GM21825 (cell line): Measurements from ENCODE around the gene CLDN9.

Experiments used
- ATAC-seq: cut with Tn5 transposase; IDR thresholded peaks from one replicate; pipeline ENCODE4 v1.9.1; 2021; ENCODE audit warnings: mild to moderate bottlenecking, moderate library complexity; ENCODE audit not compliant: unreplicated experiment

Gene CLDN9

DNA sequence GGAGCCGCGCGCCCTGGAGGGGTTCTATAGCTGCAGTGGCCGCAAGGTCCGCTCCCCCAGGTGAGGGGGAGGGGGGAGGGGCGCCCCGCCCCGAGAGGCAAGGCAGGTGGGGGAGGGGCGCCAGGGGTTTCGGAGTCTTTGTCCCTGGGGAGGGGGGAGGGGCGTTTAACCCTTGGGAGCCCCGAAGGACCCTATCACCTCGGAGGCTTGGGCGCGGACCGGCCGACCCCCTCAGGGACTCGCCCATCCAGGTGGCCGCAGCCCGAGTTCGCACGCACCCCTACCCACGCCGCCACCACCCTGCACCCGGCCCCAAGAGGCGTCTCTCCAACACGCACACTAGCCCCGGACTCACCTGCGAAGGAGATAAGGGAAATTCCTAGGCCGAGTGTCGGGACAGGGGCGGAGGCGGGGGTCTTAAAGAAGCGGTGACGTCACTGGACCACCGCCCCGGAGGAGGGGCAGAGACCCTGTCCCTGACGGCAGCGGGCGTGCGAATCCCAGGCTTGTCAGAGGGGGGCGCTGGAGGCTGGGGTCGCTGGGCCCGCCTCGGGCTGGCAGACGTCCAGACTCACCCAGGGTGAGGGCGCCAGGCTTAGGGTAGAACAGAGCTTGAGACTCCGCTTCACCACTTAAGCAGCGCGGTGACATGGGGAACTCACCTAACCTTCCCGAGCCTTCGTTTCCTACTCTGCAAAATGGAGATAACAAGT, 5.2 kb downstream of the CLDN9 start, which contains the start of gene CLDN6:
Gene CLDN6, minus strand, starts transcription at position 390 of the 713 bp plus-strand sequence. CDS start 2,162 bp downstream, outside the sequence.
- no peak for ATAC-seq

DNA sequence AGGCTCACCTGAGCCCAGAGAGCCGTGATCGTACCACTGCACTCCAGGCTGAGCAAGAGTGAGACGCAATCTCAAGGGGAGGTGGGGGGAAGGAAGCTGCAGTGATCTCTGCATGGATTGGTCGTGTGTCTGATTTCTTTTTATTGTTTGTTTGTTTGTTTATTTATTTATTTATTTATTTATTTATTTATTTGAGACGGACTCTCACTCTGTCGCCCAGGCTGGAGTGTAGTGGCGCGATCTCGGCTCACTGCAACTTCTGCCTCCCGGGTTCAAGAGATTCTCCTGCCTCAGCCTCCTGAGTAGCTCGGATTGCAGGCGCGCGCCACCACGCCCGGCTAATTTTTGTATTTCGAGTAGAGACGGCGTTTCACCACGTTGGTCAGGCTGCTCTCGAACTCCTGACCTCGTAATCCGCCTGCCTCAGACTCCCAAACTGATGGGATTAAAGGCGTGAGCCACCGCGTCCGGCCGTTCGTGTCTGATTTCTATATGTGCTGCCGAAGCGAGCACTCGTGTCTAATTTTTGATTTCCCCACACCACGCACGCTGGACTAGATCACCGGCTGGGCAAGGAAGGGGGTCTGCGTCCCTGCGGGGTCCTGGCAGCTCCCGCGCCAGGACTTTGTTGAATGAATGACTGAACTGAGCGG, 7.0 kb downstream of the CLDN9 start:
- no peak for ATAC-seq

DNA sequence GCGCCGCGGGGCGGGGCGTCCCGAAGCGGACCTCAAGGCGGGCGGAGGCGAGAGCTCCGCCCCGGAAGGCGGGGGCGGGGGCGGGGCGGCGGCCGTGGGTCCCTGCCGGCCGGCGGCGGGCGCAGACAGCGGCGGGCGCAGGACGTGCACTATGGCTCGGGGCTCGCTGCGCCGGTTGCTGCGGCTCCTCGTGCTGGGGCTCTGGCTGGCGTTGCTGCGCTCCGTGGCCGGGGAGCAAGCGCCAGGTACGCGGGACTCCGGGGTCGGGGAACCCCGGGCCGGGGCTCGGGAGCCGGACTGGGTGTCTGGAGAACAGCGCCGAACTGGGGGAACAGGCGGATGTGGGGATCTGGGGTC, 7.5 kb downstream of the CLDN9 start, which contains the start of gene TNFRSF12A:
Gene TNFRSF12A, plus strand, starts transcription at position 122 of the 357 bp plus-strand sequence. Its CDS starts 30 bp downstream, at position 152.
- peak; percentile 27 for ATAC-seq

DNA sequence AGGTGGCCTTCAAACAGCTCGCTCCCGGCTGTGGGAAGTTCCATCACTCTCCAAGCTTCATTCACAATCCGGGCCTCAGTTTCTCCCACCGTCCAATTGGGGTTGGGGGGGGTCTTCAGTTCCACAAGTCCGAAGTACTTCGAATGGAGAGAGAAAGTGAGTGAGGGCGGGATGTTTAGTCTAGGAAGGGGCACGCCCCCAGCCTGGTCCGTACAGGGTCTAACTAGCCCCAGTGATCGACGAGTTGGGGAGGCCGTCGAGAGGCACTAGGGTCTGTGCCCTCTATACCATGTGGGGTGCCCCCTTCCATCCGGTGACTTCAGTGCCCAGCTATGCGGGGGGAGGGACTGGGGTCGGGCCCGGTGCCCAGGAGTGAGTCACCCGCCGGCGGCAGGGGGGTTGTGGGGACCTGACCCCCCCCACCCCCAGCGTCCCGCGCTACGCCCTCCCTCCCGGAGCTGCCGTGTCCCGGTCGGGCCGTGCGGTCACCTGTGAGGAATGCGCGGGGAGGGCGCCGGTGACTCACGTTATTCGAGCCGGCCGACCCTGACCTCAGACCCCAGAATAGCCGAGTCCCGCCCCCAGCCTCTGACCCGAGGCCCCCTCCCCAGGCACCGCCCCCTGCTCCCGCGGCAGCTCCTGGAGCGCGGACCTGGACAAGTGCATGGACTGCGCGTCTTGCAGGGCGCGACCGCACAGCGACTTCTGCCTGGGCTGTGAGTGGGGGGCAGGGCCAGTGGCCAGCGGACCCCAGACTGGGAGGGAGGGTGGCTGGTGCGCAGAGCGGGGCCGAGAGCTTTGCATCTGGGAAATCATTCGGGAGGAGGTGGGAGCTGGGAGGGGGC, 8.1 kb downstream of the CLDN9 start:
- no peak for ATAC-seq

DNA sequence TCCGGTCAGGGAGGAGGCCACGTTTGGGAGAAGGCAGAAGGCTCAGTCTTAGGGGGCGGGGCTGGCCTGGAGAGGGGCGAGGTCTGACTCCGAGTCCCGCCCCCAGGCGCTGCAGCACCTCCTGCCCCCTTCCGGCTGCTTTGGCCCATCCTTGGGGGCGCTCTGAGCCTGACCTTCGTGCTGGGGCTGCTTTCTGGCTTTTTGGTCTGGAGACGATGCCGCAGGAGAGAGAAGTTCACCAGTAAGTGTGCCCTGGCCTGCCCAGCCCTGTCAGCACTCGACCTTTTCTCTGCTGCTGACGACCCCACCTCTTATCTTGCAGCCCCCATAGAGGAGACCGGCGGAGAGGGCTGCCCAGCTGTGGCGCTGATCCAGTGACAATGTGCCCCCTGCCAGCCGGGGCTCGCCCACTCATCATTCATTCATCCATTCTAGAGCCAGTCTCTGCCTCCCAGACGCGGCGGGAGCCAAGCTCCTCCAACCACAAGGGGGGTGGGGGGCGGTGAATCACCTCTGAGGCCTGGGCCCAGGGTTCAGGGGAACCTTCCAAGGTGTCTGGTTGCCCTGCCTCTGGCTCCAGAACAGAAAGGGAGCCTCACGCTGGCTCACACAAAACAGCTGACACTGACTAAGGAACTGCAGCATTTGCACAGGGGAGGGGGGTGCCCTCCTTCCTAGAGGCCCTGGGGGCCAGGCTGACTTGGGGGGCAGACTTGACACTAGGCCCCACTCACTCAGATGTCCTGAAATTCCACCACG, 8.9 kb downstream of the CLDN9 start:
- ATAC-seq = no peak

DNA sequence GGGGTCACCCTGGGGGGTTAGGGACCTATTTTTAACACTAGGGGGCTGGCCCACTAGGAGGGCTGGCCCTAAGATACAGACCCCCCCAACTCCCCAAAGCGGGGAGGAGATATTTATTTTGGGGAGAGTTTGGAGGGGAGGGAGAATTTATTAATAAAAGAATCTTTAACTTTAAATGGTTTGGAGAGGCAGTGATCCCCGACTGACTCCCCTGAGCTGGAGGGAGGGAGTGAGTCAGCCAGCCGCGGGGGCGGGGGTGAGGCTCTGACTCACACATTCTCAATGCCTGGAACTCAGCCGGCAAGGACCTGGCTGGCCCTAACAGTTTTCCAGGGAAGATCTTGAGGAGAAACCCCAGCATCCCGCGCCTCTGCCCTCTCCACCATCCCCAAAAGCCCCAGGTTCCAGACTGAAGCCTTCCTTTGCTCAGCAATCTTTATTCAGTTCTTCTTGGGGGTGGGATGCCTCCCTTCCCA, 9.5 kb downstream of the CLDN9 start:
- no peak for ATAC-seq

DNA sequence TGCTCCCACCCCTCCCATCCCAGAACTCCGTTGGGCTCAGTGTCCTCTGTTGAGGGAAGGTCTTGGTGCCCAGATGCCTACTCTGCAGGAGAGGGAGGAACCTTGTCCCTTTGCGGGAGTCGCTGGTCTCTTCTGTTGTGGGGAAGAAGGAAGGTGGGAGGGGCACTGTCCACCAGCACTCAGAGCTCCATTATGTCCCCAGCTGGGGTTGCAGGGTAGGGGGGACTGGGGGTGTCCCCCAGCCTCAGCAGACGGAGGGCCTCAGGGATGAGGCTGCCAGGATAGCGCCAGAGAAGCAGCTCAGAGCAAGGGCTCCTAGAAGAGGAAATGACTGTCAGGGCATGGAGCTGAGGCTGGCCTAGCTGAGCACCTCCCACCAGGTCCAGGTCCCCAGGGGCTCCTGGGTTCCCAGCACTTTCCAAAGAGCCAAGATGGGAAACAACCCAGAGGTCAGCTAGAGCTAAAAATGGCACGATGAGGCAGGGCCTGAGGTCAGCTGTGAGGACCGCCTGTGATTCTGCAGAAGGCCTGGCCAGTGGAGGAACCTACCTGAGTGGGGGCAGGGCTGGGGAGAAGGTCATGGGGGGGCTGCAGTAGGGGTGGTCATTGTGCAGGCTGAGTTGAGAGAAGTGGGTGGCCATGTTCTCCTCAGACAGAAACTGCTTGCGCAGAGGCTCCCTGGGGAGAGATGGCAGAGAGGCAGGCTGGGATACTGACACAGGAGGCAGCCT, 10.1 kb downstream of the CLDN9 start:
- ATAC-seq = no peak

DNA sequence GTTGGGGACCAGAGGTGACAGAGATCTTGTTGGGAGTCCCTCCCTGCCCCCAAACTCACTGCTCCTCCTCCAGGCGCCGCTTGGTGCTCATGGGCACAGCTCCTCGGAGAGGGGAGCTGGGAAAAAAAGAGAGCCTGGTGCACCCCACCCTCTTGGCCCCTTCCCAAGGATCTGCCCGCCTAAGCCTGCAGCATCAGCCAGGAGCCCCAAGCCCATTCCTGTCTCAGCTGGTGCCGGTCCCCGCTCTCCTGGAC, 10.6 kb downstream of the CLDN9 start:
- ATAC-seq = no peak

DNA sequence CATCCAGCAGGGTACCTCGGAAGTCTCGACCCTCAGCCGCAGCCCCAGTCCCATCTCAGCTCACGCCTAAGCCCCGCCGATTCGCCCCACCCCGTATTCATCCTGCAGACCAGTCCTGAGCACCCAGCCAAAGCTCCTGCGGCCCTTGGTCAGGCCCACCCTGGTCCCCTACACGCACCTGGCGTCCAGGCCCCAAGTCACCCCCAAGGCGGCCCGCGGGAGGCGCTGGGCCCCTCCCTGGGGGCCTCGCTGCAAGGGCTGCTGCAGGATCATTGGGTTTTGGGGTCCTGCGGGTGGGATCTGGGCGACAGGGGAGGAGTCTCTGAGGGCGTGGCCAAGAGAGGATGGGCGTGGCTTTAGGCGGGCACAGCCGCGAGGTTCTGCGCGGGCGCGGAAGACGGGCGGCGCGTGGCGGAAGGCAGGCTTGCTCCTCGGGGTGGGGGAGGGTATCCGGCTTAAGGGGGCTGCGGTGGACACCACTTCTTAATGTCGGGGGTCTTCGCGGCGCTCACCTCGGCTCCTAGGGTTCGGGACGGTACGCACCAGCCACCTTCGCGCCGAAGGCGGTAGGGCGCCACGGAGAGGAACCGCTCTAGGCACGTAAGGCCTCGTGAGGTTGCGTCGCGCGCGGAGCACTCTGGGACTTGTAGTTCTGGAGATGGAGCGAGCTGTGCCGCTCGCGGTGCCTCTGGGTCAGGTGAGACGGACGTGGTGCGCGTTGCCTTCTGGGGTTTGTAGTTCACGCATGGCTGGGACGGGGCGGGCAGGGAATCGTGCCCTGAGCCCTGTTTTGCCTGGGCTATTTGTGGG, 11.2 kb downstream of the CLDN9 start, which contains the start of the genes HCFC1R1 and THOC6:
Gene HCFC1R1, minus strand, starts transcription at position 274 of the 810 bp plus-strand sequence. Its CDS starts 1 bp downstream, at position 273.
Gene THOC6, plus strand, starts transcription at position 367 of the 810 bp plus-strand sequence. Its CDS starts 292 bp downstream, at position 659.
- peak; percentile 56 for ATAC-seq

DNA sequence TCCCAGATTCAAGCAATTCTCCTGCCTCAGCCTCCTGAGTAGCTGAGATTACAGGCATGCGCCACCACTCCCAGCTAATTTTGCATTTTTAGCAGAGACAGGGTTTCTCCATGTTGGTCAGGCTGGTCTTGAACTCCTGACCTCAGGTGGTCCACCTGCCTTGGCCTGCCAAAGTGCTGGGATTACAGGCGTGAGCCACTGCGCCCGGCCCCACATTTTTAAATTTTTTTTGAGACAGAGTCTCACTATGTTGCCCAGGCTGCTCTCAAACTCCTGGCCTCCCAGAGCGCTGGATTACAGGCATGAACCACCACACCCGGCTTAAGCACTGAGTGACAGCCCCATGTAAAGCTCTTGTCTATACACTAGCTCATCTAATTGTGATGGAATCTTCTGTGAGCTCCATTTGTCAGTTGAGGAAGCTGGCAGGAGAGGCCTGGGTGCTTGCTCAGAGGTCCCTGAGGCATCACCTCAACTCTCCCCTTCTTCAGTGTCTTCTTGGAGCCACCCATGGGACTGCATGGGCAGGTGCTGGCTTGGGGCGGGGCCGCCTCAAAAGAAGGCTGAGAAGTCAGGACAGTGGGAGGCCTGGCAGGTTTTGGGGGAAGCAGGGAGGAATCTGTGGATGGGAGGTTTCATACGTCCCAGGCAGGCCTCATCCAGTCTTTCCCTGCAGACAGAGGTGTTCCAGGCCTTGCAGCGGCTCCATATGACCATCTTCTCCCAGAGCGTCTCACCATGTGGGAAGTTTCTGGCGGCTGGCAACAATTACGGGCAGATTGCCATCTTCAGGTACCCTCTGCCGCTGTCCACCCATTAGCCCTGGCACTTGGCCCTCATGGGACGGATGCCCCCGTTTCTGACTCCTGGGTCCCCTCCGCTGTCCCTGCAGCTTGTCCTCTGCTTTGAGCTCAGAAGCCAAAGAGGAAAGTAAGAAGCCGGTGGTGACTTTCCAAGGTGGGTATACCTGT, 12.6 kb downstream of the CLDN9 start:
- ATAC-seq = no peak

DNA sequence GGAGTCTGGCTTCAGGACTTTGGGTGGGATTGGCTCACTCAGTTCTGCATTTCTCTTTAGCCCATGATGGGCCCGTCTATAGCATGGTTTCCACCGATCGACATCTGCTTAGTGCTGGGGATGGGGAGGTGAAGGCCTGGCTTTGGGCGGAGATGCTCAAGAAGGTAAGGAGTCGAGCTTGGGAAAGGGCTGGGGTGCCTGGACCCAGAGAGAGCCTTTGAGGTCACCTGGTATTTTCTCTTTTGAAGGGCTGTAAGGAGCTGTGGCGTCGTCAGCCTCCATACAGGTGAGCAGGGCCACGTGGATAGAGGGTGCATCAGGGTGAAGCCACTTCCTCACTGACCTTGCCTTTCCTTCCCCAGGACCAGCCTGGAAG, 13.3 kb downstream of the CLDN9 start:
- ATAC-seq = no peak

DNA sequence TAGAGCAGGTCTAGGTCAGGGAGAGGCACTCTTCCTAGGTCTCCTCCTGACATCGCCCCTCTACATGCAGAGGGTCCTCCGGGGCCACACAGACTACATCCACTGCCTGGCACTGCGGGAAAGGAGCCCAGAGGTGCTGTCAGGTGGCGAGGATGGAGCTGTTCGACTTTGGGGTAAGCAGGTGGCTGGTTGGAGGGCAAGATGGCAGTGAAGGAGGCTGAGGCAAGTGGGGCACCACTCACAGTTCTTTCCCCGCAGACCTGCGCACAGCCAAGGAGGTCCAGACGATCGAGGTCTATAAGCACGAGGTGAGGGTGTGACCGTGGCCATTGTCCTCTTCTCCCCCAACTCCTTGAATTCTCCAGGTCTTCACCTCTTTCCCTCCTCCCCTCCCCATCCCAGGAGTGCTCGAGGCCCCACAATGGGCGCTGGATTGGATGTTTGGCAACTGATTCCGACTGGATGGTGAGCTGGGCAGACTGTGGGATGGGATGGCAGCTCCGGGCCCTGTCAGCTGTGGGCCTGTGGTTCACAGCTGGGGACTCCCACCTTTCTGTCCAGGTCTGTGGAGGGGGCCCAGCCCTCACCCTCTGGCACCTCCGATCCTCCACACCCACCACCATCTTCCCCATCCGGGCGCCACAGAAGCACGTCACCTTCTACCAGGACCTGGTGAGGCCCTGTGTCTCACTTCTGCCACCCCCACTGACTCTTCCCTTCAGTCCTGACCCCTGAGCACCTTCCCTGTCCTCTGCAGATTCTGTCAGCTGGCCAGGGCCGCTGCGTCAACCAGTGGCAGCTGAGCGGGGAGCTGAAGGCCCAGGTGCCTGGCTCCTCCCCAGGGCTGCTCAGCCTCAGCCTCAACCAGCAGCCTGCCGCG, 14.1 kb downstream of the CLDN9 start:
- no peak for ATAC-seq

DNA sequence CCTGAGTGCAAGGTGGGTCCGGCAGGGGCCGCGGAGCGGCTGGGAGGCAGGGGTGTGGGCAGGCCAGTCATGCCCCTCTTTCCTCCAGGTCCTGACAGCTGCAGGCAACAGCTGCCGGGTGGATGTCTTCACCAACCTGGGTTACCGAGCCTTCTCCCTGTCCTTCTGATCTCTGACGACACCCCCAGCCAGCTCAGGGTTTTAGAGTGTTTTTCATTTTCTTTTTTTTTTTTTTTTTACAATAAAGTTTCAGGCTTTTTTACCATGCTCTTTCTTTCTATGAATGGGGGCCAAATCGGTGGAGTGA, 14.7 kb downstream of the CLDN9 start:
- no peak for ATAC-seq

DNA sequence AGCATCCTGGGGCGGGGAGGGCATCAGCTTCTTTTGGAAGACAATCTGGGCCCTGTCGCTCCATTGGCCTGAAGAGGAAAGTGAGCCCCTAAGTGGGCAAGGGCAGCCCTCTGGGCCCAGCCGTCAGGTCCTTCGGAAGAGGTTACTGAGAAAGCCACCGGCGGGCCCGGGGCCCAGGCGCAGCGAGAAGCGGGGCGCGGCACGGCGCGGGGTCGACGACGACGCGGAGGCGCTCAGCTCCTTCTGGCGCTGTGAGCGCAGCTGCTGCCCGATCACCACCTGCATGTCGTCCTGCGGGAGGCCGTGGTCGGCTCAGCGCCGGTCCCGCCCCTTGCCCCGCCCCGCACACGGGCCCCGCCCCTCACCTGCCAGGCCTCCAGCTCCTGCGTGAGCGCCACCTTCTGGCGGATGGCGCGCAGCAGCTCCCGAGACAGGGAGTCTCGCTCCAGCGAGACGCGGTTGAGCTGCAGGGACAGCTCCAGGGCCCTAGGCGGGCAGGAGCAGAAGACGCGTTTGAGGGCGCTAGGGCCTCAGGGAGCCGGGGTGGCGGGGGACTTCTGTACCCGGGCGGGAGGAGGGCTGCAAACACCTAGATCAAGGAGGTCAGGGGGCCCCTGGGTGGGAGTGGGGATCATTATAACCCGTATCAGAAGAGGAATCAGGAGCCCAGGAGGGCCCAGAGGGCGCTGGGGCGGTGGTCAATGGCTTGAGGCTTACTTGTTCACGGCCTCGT, 15.4 kb downstream of the CLDN9 start:
- no peak for ATAC-seq

DNA sequence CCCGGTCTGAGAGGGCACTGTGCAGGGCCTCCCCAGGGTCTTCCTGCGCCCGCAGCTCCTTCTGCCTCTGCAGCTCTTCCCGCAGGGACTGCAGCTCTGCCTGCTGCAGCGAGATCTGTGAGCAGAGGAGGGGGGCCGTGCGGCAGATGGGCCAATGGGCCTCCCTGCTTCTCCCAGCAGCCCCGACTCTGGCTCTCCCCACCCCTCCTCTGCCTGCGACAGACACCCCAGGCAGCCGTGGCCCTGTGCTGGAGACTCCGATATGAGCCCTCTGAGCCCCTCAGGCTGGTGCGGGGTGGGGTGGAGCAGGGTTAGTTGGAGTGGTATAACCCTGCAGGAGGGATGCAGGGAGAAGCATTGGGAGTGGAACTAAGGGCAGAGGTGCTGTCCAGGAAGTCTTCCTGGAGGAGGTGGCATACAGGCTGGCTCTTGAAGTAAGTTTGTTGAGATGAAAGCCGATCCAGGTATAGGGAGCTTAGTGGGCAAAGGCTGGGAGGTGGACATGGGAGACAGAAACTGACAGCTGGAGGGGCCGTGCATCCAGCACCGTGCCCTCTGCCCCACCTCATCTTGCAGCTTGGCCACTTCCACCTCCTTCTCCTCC, 16.1 kb downstream of the CLDN9 start:
- no peak for ATAC-seq

DNA sequence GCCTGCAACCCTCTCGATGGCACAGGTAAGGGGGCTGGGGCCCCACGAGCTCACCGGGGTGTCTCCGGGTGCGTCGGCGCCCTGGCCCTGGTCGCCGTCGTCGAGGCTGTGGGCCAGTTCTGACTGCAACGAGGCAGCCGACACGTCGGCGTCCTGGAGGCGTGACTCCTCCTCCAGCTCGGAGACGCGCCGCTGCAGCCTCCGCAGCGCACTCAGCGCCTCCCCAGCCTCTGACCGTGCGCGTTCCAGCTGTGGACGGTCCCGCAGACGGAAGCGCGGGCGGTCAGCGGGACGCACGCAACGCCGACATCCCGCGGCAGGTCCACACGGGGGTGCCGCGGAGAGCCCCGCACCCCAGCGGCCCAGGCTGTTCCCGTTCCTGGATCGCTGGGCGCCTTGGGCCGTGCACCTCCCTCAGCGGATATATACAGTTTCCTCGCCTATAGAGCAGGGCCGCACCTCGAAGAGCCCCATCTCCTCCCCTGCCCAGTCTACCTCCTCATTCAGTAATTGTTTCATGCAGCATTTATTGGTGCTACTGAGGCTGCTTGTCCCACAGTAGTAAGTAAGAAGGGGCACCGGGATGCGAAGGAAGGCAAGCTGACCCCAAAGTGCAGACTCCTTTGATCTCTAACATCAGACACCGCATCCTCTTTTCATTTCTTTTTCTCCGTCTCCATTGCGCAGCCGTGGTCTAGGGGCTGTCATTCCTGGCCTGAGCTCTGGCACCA, 16.9 kb downstream of the CLDN9 start:
- no peak for ATAC-seq
